Heart right ventricle (tissue), 16 donors: ENCODE measurements around the gene PDE1C. TPM values are rescaled to one million over a fixed set of nuclear protein-coding genes. Genes with fewer than 3 reads are reported as not detected.

Experiments used
- ATAC-seq, 8 donors: fragments of 200-7000 bp; cut with Tn5 transposase; one replicate each; pipeline ENCODE4 v1.9.1; 2020; ENCODE audit warnings: mild to moderate bottlenecking in 8 of 8, moderate library complexity in 8 of 8, moderate number of reproducible peaks in 1 of 8
- DNase-seq, 2 donors: peaks; one replicate each; pipeline ENCODE4 v3.0.0-alpha.2; 2020
- H3K27ac ChIP-seq, 10 donors: fragments of 200-600 bp; sonication (generic) in 2 of 10; one replicate each; pipeline versions ENCODE4 v1.5.0 to v1.8.0; 2020 to 2022; ENCODE audit warnings: mild to moderate bottlenecking in 3 of 10
- H3K27me3 ChIP-seq, 7 donors: fragments of 200-600 bp; one replicate each; pipeline ENCODE4 v1.8.0; 2021 to 2022; ENCODE audit warnings: mild to moderate bottlenecking in 2 of 7
- H3K36me3 ChIP-seq, 9 donors: fragments of 200-600 bp; sonication (generic) in 1 of 9; one replicate each; pipeline versions ENCODE4 v1.5.0 to v1.8.0; 2020 to 2022; ENCODE audit warnings: mild to moderate bottlenecking in 2 of 9
- H3K4me1 ChIP-seq, 9 donors: fragments of 200-600 bp; sonication (generic) in 1 of 9; one replicate each; pipeline versions ENCODE4 v1.5.0 to v1.8.0; 2020 to 2022; ENCODE audit warnings: mild to moderate bottlenecking in 4 of 9
- H3K4me3 ChIP-seq, 10 donors: fragments of 200-600 bp; sonication (generic) in 2 of 10; one replicate each; pipeline versions ENCODE4 v1.5.0 to v1.8.0; 2020 to 2022; ENCODE audit warnings: mild to moderate bottlenecking in 7 of 10, moderate library complexity in 2 of 10
- H3K9me3 ChIP-seq, 11 donors: fragments of 200-600 bp in 10 of 11; sonication (generic) in 2 of 11; one replicate each; pipeline versions ENCODE4 v1.5.0 to v1.8.0; 2013 to 2022; ENCODE audit warnings: mild to moderate bottlenecking in 2 of 11, control low read depth in 1 of 11, moderate library complexity in 1 of 11
- WGBS, 2 donors: extraction: QIAGEN DNeasy Blood & Tissue Kit; methylation state at CpG; one replicate each; pipeline ENCODE4 v1.1.7; 2013; ENCODE audit warnings: inconsistent platforms in 1 of 2; 5-methylcytosine and 5-hydroxymethylcytosine counted together
- intact Hi-C, 10 donors: fragments of 100-400 bp; cut with DNase I; formaldehyde crosslinking; loops; one replicate each; pipeline versions ENCODE4 v1.11.1 to v1.14.2; 2022
- polyA plus RNA-seq, 2 donors: library from polyadenylated mRNA; stranded (reverse); fragments of 200-250 nt; gene quantifications; one replicate each; pipeline ENCODE4 v1.2.3, GENCODE V29; 2013
- total RNA-seq, 10 donors: library from RNA; stranded (reverse); fragmentation: NEBNext Ultra II Directional in 3 of 10; extraction: Animal tissue kit (Norgen Biotek cat#: 25700) in 3 of 10; gene quantifications; one replicate each; pipeline versions ENCODE4 v1.2.1 to v1.2.4, GENCODE V29; 2021 to 2023
- TF ChIP-seq, protein P1 (sequence below), 9 donors: fragments of 200-600 bp; sonication (generic) in 2 of 9; IDR thresholded peaks; one replicate each; pipeline versions ENCODE4 v1.5.0 to v1.8.0; 2021 to 2022; ENCODE audit warnings: antibody characterized with exemption in 9 of 9, mild to moderate bottlenecking in 5 of 9, moderate library complexity in 1 of 9
- donor health status: Arrhythmogenic right ventricular cardiomyopathy.
- donor health status: ischemic (EF 13 %, LVEDD 7.1; RV severe dilation, severe dysfunction).
- donor health status: healthy with polysubstance abuse.
- donor health status: DM: no; HTN: yes; CAD: no.
- donor health status: DM: no; HTN: no; CAD: no.
- donor health status: ischemic (EF 25% LVEDD 6.9; RV normal size, moderate dysfunction).
- donor health status: ischemic (EF 25% LVEDD 5.7; RV mildly dilated, moderate dysfunction).
- donor health status: healthy.
- donor health status: DM: yes; HTN: yes; CAD: no.
- donor health status: Ischemic cardiomyopathy.
- donor health status: ischemic (EF 35%, LVEDD 5.7; RV mildly dilated, moderate dysfunction).
- donor health status: nonischemic (EF 11% LVEDD 7.7; RV severe dilation, severe dysfunction).
- donor health status: DM: yes; HTN: yes; CAD: no.
- donor health status: PGD.
- donor health status: ischemic (EF 29% LVEDD 5.4; RV normal size, mild dysfunction).
- donor health status: nonischemic (EF 23%, LVEDD 6.1; RV moderate dilation, normal function).

PDE1C gene
- total and polyA plus RNA-seq, 12 donors: 11.7 to 315 (median 175) TPM

DNA sequence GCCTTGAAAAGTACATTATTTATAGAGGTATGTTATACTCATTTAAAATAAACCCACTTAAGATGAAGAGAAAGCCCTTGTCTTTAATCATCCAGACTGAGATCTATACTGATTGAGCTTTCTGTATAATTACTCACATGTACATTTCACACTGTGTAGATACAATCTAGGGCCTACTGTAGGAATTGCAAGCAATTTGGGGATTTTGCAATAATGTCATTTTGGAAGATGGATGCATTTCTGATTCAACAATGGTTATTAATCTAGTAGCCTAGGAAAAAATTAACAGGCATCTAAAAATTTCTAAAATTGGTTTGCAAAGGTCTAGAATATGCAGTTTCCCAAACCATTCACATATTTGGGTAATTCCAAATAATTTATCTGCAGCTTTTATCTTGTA, 132.2 kb downstream of the PDE1C start:
- DNase-seq (no peak), ATAC-seq (no peak)
- Histone ChIP-seq H3K9me3 (no peaks in the 10 kb centered on the region), H3K27me3 (no peaks in the 10 kb centered on the region), H3K4me1 (peaks cover 0 to 78% (median 46%) of the 10 kb centered on the region in 9 donors), H3K27ac (no peak overlapping the region), H3K36me3 (no peaks in the 10 kb centered on the region), H3K4me3 (no peak overlapping the region)
- intact Hi-C loops: no loop called here
- TF ChIP-seq, protein P1, sequence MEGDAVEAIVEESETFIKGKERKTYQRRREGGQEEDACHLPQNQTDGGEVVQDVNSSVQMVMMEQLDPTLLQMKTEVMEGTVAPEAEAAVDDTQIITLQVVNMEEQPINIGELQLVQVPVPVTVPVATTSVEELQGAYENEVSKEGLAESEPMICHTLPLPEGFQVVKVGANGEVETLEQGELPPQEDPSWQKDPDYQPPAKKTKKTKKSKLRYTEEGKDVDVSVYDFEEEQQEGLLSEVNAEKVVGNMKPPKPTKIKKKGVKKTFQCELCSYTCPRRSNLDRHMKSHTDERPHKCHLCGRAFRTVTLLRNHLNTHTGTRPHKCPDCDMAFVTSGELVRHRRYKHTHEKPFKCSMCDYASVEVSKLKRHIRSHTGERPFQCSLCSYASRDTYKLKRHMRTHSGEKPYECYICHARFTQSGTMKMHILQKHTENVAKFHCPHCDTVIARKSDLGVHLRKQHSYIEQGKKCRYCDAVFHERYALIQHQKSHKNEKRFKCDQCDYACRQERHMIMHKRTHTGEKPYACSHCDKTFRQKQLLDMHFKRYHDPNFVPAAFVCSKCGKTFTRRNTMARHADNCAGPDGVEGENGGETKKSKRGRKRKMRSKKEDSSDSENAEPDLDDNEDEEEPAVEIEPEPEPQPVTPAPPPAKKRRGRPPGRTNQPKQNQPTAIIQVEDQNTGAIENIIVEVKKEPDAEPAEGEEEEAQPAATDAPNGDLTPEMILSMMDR (IDR thresholded peaks at IDR 0.05): no peak

DNA sequence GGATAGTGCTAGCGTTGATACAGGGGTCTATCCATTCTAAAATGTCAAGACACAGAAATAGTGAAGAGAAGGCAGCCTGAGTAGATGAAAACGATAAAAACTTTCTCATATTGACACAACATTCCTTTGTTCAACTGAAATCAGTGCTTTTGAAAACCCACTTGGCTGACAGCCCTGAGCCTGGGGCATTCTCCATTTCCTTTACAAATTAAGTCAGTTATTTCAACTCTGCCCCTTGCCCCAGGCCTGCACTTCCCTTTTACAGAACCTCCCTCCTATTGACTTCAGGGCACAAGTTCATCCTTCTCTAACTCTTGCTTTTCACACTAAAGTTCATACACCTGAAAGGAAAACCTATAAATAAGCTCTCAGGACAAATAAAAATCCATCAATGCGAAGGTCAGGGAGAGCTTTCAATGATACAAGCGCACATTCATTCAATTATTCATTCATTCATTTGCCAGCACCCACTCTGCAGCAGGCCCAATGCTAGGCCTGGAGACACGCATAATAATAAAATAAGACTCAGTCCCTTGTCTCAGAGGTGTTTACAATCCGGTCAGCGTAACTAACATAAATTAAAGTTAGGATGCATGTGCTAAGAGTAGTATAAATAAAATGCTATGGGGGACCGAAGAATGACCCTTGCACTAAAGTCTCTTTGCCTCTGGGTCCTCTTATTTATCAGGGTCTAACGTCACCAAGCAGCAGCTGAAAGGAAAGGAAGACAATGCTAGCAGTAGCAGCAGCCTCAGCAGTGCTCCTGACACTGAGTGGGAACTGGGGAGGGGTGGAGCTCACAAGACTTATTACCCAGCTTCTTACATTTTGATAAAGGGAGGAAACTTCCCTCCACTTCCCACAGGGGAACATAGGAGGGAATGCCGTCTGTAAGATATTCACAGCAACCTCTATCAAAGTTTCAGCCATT, 134.8 kb downstream of the PDE1C start:
- 66 to 75% methylated on average over 10 of the region's 10 CpGs for WGBS, 2 donors
- no peaks in the 10 kb centered on the region for H3K36me3 ChIP-seq
- DNase-seq (no peak), ATAC-seq (no peak)
- H3K27ac ChIP-seq: no peak overlapping the region
- H3K4me1 ChIP-seq: peaks cover 0 to 61% (median 26%) of the 10 kb centered on the region in 9 donors
- TF ChIP-seq, protein P1 (IDR thresholded peaks at IDR 0.05): no peak
- H3K9me3 ChIP-seq: peaks cover 0 to 7% (median 0%) of the 10 kb centered on the region in 11 donors
- no peaks in the 10 kb centered on the region for H3K27me3 ChIP-seq
- intact Hi-C loops: no loop called here
- no peak overlapping the region for H3K4me3 ChIP-seq

DNA sequence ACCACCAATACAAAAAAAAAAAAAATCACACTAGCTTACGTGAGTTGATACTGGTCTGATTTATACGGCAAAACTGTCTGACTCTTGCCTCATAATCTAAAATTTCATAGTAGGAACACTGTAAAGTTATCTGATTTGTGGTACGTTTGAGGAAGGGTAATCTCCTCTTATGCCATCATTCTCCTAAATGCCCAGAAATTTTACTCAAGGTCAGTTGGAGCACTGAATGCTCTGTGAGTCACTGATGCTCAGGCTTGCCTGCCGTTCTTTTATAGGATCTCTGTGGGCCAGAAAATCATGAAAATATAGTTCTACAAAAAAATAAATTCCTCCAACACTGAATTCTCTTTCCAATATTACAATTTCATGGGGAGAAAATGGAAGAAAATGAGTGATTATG, 135.7 kb downstream of the PDE1C start:
- no peak overlapping the region for H3K27ac ChIP-seq
- no peak overlapping the region for H3K4me3 ChIP-seq
- ATAC-seq: peak in 1 of 8 donors; percentile 33
- H3K27me3 ChIP-seq: no peaks in the 10 kb centered on the region
- H3K4me1 ChIP-seq: peaks cover 0 to 53% (median 23%) of the 10 kb centered on the region in 9 donors
- TF ChIP-seq, protein P1 (IDR thresholded peaks at IDR 0.05): no peak
- WGBS, 2 donors: 57 to 60% methylated on average over 4 of the region's 4 CpGs
- intact Hi-C loops: no loop called here
- no peaks in the 10 kb centered on the region for H3K36me3 ChIP-seq
- no peak for DNase-seq
- H3K9me3 ChIP-seq: peaks cover 0 to 8% (median 0%) of the 10 kb centered on the region in 11 donors

DNA sequence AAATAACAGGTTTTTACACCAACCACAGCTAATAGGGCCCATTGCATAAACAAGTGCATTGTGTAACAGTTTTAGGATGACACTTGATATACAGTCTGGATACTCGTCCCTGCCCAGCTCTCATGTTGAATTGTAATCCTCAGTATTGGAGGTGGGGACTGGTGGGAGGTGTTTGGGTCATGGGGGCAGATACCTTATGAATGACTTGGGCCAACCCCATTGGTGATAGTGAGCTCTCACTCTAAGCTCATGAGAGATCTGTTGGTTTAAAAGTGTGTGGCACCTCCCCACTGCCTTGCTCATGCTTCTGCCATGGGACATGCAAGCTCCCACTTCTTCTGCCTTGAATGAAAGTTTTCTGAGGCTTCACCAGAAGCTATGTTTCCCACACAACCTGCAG, 136.7 kb downstream of the PDE1C start:
- DNase-seq (no peak), ATAC-seq (peak in 2 of 8 donors; percentile 22 to 47)
- WGBS, 2 donors: 33 to 61% methylated on average over 1 of the region's 1 CpG
- H3K27ac ChIP-seq: no peak overlapping the region
- TF ChIP-seq, protein P1 (IDR thresholded peaks at IDR 0.05): no peak
- no peaks in the 10 kb centered on the region for H3K36me3 ChIP-seq
- peaks cover 0 to 19% (median 0%) of the 10 kb centered on the region in 11 donors for H3K9me3 ChIP-seq
- H3K4me3 ChIP-seq: no peak overlapping the region
- H3K4me1 ChIP-seq: peaks cover 0 to 51% (median 14%) of the 10 kb centered on the region in 9 donors
- H3K27me3 ChIP-seq: no peaks in the 10 kb centered on the region
- intact Hi-C loops: no loop called here
